GM21390 (cell line): ENCODE data around the gene TPST1.

Experiments used
- ATAC-seq: cut with Tn5 transposase; IDR thresholded peaks from one replicate; pipeline ENCODE4 v1.9.1; 2021; ENCODE audit not compliant: unreplicated experiment

TPST1 gene

DNA sequence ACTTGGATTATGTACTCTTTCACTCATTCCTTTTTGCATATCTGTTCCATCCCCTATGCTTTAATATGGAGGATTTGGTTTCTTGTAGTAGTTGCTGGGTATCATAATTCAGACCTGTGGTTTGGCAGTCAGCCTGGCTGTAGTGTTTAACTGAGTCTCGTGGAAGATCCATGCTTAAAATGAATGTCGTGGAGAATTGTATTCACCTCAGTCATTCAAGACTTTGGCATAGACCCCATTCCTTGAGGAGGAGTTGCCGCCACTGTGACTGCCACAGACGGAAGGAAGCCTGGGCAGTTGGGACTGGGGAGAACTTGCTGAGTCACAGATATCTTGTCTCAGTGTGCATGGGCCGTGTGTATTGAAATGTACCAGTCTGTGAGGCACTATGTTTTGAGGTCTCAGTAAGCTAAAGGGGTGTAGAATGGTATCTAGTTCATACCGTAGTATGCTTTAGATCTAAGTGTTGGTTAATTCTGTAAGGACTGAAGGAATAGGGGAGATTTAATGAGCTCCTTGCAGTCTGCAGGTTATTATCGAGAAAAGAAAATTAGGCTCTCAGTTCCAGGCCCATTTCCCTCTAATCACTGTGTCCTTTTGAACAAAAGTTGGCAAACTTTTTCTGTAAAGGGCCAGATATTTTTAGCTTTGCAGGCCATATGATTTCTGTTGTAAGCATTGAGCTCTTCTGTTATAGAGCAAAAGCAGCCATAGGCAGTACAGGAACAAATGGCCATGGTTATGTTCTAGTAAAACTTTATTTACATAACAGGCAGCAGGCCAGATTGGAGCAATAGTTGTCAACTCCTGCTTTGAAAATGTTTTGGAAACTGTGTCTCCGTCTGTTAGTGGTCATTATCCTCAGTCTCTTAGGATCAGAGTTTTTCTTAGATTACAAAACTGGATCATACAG is 76.8 kb downstream of the TPST1 start:
- no peak for ATAC-seq

DNA sequence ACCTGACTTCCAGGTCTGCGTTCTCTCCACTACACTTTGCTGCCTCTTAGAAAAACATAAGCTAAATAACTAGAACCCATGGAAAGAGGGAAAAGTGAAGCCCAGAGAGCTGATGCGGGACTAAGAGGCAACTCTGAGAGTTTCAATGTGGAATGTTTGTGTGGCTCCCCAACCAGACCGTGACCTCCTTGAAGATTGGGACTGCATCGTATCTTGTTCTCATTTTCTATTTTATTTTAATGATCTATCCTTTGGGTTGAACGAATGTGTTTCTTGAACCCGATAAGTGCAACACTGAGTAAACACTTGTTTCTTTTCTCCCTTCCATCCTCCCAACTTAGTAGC is 77.4 kb downstream of the TPST1 start:
- no peak for ATAC-seq

GRCh38 chr7:66283003-66283920 is 78.1 kb downstream of the TPST1 start:
- no peak for ATAC-seq

DNA sequence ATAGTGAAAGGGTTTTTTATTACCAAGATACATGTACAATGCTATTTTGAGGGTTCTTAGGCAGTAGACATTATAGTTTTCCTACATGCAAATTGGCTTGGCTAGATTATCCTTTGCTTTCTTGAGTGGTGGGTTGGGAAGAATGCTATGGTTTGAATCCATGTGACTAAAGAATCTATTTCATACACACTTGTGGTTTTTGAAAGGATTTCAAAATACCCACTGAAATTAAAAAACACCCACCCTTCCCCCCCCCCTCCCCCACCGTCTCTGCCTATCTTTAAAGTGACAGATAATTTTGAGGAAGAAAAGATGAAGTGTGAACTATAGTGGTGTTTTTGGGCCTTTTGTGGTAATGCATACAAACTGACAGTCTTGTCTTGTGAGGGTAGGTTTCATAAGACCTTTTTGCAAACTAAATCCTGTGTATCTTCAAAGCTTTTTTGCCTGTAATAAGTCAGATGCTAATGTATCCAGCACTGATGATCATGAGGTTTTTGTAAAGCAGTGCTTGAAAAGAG is 90.9 kb downstream of the TPST1 start:
- ATAC-seq, result no peak

DNA sequence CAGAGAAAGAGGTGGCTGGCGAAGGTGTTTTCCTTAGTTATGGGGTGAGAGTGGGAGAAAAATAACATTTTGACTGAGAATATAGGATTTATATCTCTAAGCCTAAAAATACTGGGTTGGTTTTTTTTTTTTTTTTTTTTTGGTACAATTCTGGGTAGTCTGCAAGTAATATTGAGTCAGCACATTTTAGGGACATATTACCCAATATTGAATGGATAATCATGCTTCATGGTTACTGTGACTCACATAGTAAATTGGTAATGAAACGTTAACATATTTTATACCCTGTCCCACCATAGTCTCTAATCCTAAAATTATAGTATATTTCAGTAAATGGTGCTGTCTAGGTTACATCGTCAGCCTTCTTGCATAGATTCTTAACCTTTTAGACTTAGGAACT is 91.4 kb downstream of the TPST1 start:
- ATAC-seq, result no peak

GRCh38 chr7:66297579-66297978 is 92.4 kb downstream of the TPST1 start:
- ATAC-seq, result no peak

- no peak for ATAC-seq
Observed at GRCh38 chr7:66301249-66301648, 96.1 kb downstream of the TPST1 start.

- no peak for ATAC-seq
Observed at GRCh38 chr7:66301737-66302136, 96.6 kb downstream of the TPST1 start.

DNA sequence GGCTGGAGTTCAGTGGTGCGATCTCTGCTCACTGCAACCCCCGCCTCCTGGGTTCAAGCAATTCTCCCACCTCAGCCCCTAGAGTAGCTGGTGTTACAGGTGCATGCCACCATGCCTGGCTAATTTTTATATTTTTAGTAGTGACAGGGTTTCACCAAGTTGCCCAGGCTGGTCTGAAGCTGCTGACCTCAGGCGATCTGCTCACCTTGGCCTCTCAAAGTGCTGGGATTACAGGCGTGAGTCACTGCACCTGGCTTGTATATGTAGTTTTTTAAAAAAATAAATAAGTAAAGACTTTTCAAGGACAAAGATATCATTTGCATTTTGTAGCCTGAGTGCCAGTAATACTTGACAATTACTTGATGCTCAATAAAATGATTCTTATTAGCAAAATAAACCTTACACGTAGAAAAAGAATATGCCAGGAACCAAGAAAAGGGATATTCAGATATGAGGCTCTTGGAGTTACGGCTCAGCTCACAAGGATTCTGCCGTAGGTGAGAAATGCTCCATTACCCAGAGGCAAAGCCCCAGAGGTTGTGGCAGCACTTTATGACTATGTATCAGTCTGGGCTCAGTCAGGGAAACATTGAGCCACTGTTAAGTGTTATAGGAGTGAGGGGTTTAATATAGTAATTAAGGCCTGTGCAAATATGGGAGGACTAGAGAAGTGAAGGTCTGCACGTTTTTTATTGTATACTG is 98.5 kb downstream of the TPST1 start:
- no peak for ATAC-seq

- no peak for ATAC-seq
Observed at GRCh38 chr7:66304536-66304935, 99.4 kb downstream of the TPST1 start.

- no peak for ATAC-seq
Observed at GRCh38 chr7:66306243-66306642, 101.1 kb downstream of the TPST1 start.

GRCh38 chr7:66307591-66308215 is 102.6 kb downstream of the TPST1 start:
- no peak for ATAC-seq

- no peak for ATAC-seq
Observed at GRCh38 chr7:66308411-66308810, 103.3 kb downstream of the TPST1 start.

DNA sequence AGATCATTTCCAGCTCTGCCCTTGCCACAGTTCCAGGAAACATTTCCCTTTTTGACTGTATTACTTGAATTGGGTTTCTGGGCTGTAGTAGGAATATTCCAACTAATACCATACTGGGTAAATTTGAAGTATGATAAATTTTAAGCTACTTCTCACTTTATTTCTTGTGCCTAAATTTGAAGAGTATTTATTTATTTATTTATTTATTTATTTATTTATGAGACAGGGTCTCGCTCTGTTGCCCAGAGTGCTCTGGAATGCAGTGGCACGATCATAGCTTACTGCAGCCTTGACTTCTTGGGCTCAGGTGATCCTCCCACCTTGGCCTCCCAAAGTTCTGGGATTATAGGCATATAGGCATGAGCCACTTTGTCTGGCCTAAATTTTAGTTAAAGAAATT is 105.5 kb downstream of the TPST1 start:
- ATAC-seq, result no peak

DNA sequence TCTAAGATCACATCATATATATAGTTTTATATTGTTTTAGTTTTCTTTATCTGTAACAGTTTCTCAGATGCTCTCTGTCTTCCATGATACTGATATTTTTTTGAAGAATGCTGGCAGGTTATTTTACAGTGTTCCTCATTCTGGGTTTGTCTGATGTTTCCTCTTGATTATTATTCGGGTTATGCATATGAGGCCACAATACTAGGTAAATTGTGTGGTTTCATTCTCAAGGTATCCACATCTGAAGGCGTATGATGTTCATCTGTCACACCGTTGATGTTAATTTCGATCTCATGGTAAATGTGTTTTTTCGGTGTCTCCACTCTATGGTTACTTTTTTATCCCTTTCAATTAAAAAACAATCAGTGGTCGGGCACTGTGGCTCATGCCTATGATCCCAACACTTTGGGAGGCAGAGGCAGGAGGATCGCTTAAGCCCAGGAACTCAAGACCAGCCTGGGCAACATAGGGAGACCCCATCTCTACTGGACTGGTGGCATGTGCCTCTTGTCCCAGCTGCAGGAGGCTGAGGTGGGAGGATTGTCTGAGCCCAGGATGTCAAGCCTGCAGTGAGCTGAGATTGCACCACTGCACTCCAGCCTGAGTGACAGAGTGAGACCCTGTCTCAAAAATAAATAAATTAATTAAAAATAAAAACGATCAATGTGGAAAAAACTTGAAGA is 108.9 kb downstream of the TPST1 start:
- ATAC-seq, result no peak

DNA sequence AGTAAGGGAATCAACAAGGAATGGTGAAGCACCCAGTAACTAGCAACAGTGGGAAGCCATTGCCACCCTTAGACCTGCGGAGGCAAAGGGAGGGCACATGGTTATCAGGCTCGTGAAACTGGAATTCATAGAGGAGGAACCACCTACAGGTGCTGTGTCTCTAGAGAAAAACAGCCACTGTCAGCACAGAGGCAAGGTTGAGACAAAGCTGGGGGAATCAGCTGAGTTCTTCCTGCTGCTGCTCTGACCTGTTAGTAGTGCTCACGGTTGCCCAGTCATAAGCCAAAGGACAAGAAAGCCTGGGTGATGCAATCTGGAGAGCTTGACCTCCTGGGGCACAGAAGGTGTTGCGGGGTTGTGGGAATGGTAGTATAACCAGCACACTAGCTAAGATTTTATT is 110.1 kb downstream of the TPST1 start:
- no peak for ATAC-seq

- no peak for ATAC-seq
Observed at GRCh38 chr7:66319407-66319979, 114.4 kb downstream of the TPST1 start.

DNA sequence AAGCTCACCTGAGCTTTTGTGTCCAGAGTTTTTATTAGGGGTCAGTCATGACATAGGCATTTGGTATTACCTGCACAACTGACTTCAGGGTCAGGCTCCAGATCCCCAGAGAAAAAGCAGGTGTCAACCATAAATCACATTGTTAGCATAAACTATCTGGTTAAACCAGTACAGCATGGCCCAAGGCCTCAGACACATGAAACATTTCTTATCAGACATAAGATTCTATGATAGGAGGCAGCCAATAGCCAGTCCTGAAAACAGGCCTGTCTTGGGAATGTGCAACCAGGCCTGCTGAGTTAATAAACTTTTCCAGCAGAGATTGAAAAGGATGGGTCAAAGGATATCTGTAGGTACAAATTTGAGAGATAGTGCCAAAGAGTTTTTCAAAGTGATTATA is 116.1 kb downstream of the TPST1 start:
- no peak for ATAC-seq

GRCh38 chr7:66323114-66323796 is 118.1 kb downstream of the TPST1 start:
- no peak for ATAC-seq
